Ascending aorta (tissue), 2 donors: ENCODE data around the gene HNRNPDL. TPM values are rescaled to one million over a fixed set of nuclear protein-coding genes. Genes with fewer than 3 reads are reported as not detected.

Experiments
- DNase-seq, 2 donors: peaks; one replicate each; pipeline ENCODE4 v3.0.0-alpha.2; 2019; ENCODE audit warnings: low spot score in 2 of 2
- H3K27ac ChIP-seq, 2 donors: fragments of 200-600 bp; sonication (generic); one replicate each; pipeline ENCODE4 v1.5.1; 2016 to 2017; ENCODE audit warnings: mild to moderate bottlenecking in 1 of 2
- H3K27me3 ChIP-seq: fragments of 200-600 bp; sonication (generic); one replicate; pipeline ENCODE4 v1.5.1; 2017
- H3K36me3 ChIP-seq, 2 donors: fragments of 200-600 bp; sonication (generic); one replicate each; pipeline ENCODE4 v1.5.1; 2016
- H3K4me1 ChIP-seq, 2 donors: fragments of 200-600 bp; sonication (generic); one replicate each; pipeline ENCODE4 v1.5.1; 2016 to 2017; ENCODE audit warnings: mild to moderate bottlenecking in 1 of 2
- H3K4me3 ChIP-seq, 2 donors: fragments of 200-600 bp; sonication (generic); one replicate each; pipeline ENCODE4 v1.5.1; 2016 to 2017; ENCODE audit warnings: mild to moderate bottlenecking in 1 of 2
- H3K9me3 ChIP-seq, 2 donors: fragments of 200-600 bp; sonication (generic); one replicate each; pipeline ENCODE4 v1.5.1; 2016
- CTCF ChIP-seq, 3 experiments: fragments of 200-600 bp in 2 of 3; fragments of 450-650 bp in 1 of 3; sonication (generic) in 2 of 3; IDR thresholded peaks; one replicate each; pipeline ENCODE4 v1.5.1; 2016 to 2019; ENCODE audit warnings: antibody characterized with exemption in 3 of 3, mild to moderate bottlenecking in 1 of 3, moderate library complexity in 1 of 3
- intact Hi-C: fragments of 100-400 bp; cut with DNase I; formaldehyde crosslinking; loops from one replicate; pipeline ENCODE4 v1.15.1; 2023
- total RNA-seq: library from RNA; depleted of rRNA; stranded (reverse); fragments of >200 nt; gene quantifications from one replicate; pipeline ENCODE4 v1.1.0, GENCODE V29; 2016

Gene HNRNPDL
- total RNA-seq, 1 donor from 2014 or later, result 73.9 TPM

DNA sequence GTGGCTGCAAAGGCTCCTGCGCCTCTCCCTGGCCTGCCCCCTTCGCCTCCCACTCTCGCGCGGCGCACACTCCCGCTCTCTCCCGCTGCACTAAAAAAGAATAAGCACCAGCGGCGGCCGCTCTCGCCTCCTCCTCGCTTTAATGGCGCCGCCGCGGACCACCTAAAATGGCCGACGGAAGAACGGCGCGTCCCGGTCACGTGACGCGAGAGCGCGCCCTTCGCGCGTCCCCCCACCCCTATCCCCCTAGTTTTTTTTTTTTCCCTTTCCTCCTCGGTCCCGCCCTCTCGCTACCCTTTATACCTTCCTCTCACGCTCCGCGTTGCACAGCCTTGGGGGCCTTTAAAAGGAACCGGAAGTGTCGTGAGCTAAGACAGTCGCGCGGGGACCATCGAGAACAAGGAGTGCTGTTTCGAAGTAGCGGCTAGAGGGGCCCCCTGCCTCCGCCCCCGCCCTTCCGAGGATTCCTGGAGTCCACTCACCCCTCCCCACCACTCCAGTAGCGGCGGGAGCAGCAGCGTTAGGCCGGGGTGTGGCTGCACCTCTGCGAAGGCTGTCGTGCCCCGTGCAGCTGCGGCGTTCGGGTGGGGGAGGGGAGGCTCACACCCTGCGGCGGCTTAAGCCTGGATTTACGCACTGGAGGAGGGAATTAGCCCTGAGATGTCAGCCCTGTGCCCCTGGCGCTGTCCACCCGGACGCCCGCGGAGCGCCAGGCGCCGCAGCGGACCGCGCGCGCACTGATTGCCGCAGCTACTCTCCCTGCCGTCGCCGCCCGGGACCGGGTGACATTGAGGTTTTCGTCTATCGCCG is 56.2 kb downstream of the HNRNPDL start, which contains the start of gene HNRNPD:
TSS of gene HNRNPD (minus strand) at position 176 of the 810 bp plus-strand sequence. CDS start 313 bp downstream, outside the sequence.
- no peaks in the 10 kb centered on the region for H3K27me3 ChIP-seq
- peaks cover 0 to 5% of the 10 kb centered on the region in 2 donors for H3K36me3 ChIP-seq
- TF ChIP-seq CTCF (IDR thresholded peaks at IDR 0.05), result no peak
- intact Hi-C loops, result loop anchor here (1.0 to 10.0 kb wide), 8 partner anchors 56 to 1111 kb away; partner anchors contain the start of genes ABRAXAS1, ENOPH1, HELQ and HNRNPDL
- DNase-seq, result peak; percentile 95 to 99
- peaks cover 7 to 18% of the 10 kb centered on the region in 2 donors for H3K4me1 ChIP-seq
- peak within 1 kb of the TSS; percentile 99 for H3K27ac ChIP-seq
- H3K9me3 ChIP-seq, result no peaks in the 10 kb centered on the region
- H3K4me3 ChIP-seq, result peak within 1 kb of the TSS; percentile 89 to 99

DNA sequence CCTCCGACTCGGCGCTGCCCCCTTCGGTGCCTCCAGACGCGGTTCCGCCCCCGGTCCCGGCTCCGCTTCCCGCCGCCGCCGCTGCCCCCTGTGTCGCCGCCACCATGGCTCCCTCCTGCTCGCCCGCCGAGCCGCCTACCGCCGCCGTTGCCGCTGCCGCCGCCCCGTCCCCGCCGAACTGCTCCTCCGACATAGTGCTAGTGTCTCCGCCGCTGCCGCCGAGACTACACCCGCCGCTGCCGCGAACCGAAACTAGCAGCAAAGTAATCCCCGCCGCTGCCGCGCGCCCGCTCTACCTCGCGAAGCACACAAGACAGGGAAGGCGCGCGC is 56.8 kb downstream of the HNRNPDL start:
- no peak for TF ChIP-seq CTCF (IDR thresholded peaks at IDR 0.05)
- peaks cover 8 to 23% of the 10 kb centered on the region in 2 donors for H3K4me1 ChIP-seq
- peak overlapping the region; percentile 99 for H3K27ac ChIP-seq
- H3K4me3 ChIP-seq, result peak overlapping the region; percentile 89 to 99
- no peaks in the 10 kb centered on the region for H3K27me3 ChIP-seq
- no peaks in the 10 kb centered on the region for H3K9me3 ChIP-seq
- intact Hi-C loops, result loop anchor here (1.0 to 10.0 kb wide), 4 partner anchors 88 to 1111 kb away; partner anchors contain the start of genes ABRAXAS1, HELQ, MRPS18C and RASGEF1B
- no peak for DNase-seq
- H3K36me3 ChIP-seq, result peaks cover 0 to 5% of the 10 kb centered on the region in 2 donors

Other genes with a start within 250 kb of the HNRNPDL start
- 102 TPM for gene HNRNPD, start 56.5 kb downstream of the HNRNPDL start, total RNA-seq
- gene ENOPH1, start 128 bp upstream of the HNRNPDL start, total RNA-seq, result 5.4 TPM
- gene TMEM150C, start 131.5 kb upstream of the HNRNPDL start, total RNA-seq, result 5.4 TPM